Smooth muscle cell (in vitro differentiated cells): ENCODE data around the gene CFAP161. TPM values are rescaled to one million over a fixed set of nuclear protein-coding genes. Genes with fewer than 3 reads are reported as not detected.

Source experiments
- DNase-seq: peaks from one replicate; lab custom pipeline; 2025; ENCODE audit not compliant: unreplicated experiment; lab: John Stamatoyannopoulos, UW
- H2AFZ ChIP-seq: fragments of 200-600 bp; sonication (generic); 2 replicates; pipeline ENCODE4 v1.6.0; 2016; ENCODE audit warnings: antibody characterized with exemption, low read depth, mild to moderate bottlenecking
- H3F3A ChIP-seq: fragments of 200-600 bp; sonication (generic); 2 replicates; pipeline ENCODE4 v1.6.0; 2017; ENCODE audit warnings: antibody characterized with exemption, low read depth
- H3K27ac ChIP-seq: fragments of 200-600 bp; sonication (generic); 2 replicates; pipeline ENCODE4 v1.5.1; 2016; ENCODE audit warnings: low read depth, mild to moderate bottlenecking
- H3K27me3 ChIP-seq: fragments of 200-600 bp; sonication (generic); 2 replicates; pipeline ENCODE4 v1.6.1; 2016; ENCODE audit warnings: low read depth, mild to moderate bottlenecking
- H3K36me3 ChIP-seq: fragments of 200-600 bp; sonication (generic); 2 replicates; pipeline ENCODE4 v1.5.1; 2016; ENCODE audit warnings: low read depth
- H3K4me1 ChIP-seq: fragments of 200-600 bp; sonication (generic); 2 replicates; pipeline ENCODE4 v1.5.1; 2016; ENCODE audit warnings: low read depth
- H3K4me2 ChIP-seq: fragments of 200-600 bp; sonication (generic); 2 replicates; pipeline ENCODE4 v1.6.0; 2016; ENCODE audit warnings: mild to moderate bottlenecking
- H3K4me3 ChIP-seq: fragments of 200-600 bp; sonication (generic); 2 replicates; pipeline ENCODE4 v1.5.1; 2016; ENCODE audit warnings: mild to moderate bottlenecking
- H3K79me2 ChIP-seq: fragments of 200-600 bp; sonication (generic); 2 replicates; pipeline ENCODE4 v1.6.0; 2016; ENCODE audit warnings: low read depth, mild to moderate bottlenecking
- H3K9ac ChIP-seq: fragments of 200-600 bp; sonication (generic); 2 replicates; pipeline ENCODE4 v1.6.0; 2016; ENCODE audit warnings: low read depth
- H3K9me3 ChIP-seq: fragments of 200-600 bp; sonication (generic); replicated peaks from 2 replicates; pipeline ENCODE4 v1.5.1; 2016; ENCODE audit warnings: low read depth
- H4K20me1 ChIP-seq: fragments of 200-600 bp; sonication (generic); 2 replicates; pipeline ENCODE4 v1.6.0; 2016; ENCODE audit warnings: low read depth
- WGBS: methylation state at CpG from one replicate; pipeline ENCODE4 v1.1.7; 2016; ENCODE audit warnings: low lambda C conversion rate; 5-methylcytosine and 5-hydroxymethylcytosine counted together
- polyA plus RNA-seq: library from polyadenylated mRNA; unstranded; fragments of >200 nt; fragmentation: Nextera tagmentation; extraction: Ambion mirVana; gene quantifications from 2 replicates; pipeline ENCODE4 v1.2.1, GENCODE V29; 2016
- total RNA-seq: library from RNA; depleted of rRNA; stranded (reverse); fragments of >200 nt; gene quantifications from 2 replicates; pipeline ENCODE4 v1.2.3, GENCODE V29; 2014
- TF ChIP-seq, protein P1 (sequence below): fragments of 200-600 bp; sonication (generic); IDR thresholded peaks from 2 replicates; pipeline ENCODE4 v1.5.1; 2017; ENCODE audit warnings: borderline replicate concordance, mild to moderate bottlenecking, antibody characterized with exemption; ENCODE audit not compliant: insufficient read depth, poor library complexity, severe bottlenecking

Gene CFAP161
- total and polyA plus RNA-seq, 2 experiments from 2014 or later = 0.94 TPM; not detected in 1

DNA sequence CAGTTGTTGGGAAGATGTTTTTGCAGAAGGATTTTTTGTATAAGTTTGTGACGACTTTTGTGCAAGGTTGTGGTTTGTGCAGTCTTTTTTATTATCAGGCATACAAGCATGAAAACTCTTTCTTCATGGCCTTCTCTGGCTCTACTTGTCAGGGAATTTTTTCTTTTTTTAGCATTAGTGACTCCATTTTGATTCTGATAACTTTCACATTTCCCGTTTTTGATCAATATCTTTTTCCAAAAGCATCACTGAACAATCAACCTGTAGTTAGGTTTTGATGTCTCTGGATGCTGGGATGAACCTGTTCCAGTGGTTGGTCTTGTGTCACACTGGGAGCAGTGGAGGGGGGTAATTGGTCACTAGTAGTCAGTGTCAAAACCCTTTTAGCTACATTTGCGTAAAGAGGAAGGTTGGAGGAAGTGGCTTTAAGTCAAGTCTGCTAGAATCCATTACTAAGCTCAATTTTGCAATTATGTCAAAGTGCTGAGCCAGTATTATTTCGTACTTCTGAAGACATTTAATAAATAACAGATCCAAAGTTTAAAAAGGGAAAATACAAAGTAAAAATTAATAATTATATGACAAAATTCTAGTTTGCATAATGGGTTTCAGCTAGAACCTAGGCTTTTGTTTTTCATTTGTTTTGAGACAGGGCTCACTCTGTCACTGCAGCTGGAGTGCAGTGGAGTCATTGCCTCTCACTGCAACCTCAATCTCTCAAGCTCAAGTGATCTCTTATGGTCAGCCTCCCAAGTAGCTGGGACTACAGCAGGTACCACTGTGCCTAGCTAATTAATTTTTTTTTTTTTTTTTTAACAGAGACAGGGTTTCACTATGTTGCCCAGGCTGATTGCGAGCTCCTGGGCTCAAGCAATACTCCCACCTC lies 18.8 kb upstream of the CFAP161 start:
- H3K4me2 ChIP-seq = no peak overlapping the region
- no peak overlapping the region for H2AFZ ChIP-seq
- peaks cover 10% of the 10 kb centered on the region for H3K4me1 ChIP-seq
- no peaks in the 10 kb centered on the region for H4K20me1 ChIP-seq
- DNase-seq = no peak
- H3K4me3 ChIP-seq = no peak overlapping the region
- TF ChIP-seq, protein P1, sequence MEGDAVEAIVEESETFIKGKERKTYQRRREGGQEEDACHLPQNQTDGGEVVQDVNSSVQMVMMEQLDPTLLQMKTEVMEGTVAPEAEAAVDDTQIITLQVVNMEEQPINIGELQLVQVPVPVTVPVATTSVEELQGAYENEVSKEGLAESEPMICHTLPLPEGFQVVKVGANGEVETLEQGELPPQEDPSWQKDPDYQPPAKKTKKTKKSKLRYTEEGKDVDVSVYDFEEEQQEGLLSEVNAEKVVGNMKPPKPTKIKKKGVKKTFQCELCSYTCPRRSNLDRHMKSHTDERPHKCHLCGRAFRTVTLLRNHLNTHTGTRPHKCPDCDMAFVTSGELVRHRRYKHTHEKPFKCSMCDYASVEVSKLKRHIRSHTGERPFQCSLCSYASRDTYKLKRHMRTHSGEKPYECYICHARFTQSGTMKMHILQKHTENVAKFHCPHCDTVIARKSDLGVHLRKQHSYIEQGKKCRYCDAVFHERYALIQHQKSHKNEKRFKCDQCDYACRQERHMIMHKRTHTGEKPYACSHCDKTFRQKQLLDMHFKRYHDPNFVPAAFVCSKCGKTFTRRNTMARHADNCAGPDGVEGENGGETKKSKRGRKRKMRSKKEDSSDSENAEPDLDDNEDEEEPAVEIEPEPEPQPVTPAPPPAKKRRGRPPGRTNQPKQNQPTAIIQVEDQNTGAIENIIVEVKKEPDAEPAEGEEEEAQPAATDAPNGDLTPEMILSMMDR = no peak
- no peak overlapping the region for H3K27ac ChIP-seq
- H3K27me3 ChIP-seq = peaks cover 15% of the 10 kb centered on the region
- H3K36me3 ChIP-seq = no peaks in the 10 kb centered on the region
- H3F3A ChIP-seq = peaks cover 5% of the 10 kb centered on the region
- H3K79me2 ChIP-seq = no peaks in the 10 kb centered on the region
- no peaks in the 10 kb centered on the region for H3K9me3 ChIP-seq
- H3K9ac ChIP-seq = no peak overlapping the region
- 87% methylated on average over 5 of the region's 5 CpGs for WGBS

DNA sequence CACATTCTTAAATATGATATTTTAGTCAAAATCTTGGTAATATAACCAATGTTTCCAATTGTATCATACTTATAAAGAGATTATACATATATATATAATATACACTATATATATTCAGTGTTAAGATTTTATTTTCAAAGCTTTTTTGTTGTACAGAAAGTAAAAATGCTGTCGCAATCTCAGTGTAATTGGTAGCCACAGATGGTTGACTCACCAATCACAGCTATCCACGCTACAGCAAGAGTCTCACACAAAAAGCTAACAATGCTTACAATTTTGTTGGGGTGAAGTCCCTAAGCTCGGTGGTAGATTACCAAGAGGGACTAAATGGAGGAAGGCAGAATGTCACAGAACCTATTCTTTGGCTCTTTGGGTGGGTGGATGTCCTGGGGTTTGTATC lies 16.9 kb upstream of the CFAP161 start:
- Histone ChIP-seq H3K4me1 (peaks cover 10% of the 10 kb centered on the region), H3K9me3 (no peaks in the 10 kb centered on the region), H3F3A (peaks cover 5% of the 10 kb centered on the region), H3K27ac (peak overlapping the region; percentile 94), H3K27me3 (peaks cover 7% of the 10 kb centered on the region), H3K4me3 (no peak overlapping the region), H3K36me3 (no peaks in the 10 kb centered on the region), H3K79me2 (no peaks in the 10 kb centered on the region), H3K9ac (peak overlapping the region; percentile 64), H4K20me1 (no peaks in the 10 kb centered on the region), H3K4me2 (peak overlapping the region; percentile 71), H2AFZ (no peak overlapping the region)
- TF ChIP-seq, protein P1 = no peak
- no peak for DNase-seq
- 39% methylated on average over 3 of the region's 3 CpGs for WGBS

GRCh38 chr15:81117581-81117980 lies 16.5 kb upstream of the CFAP161 start:
- H3K27me3 ChIP-seq = peaks cover 7% of the 10 kb centered on the region
- H3F3A ChIP-seq = peaks cover 5% of the 10 kb centered on the region
- no peaks in the 10 kb centered on the region for H4K20me1 ChIP-seq
- H3K27ac ChIP-seq = no peak overlapping the region
- no peak overlapping the region for H2AFZ ChIP-seq
- no peaks in the 10 kb centered on the region for H3K9me3 ChIP-seq
- TF ChIP-seq, protein P1 = no peak
- no peak overlapping the region for H3K9ac ChIP-seq
- 70% methylated on average over 3 of the region's 3 CpGs for WGBS
- no peaks in the 10 kb centered on the region for H3K36me3 ChIP-seq
- no peak for DNase-seq
- H3K4me3 ChIP-seq = no peak overlapping the region
- no peaks in the 10 kb centered on the region for H3K79me2 ChIP-seq
- H3K4me2 ChIP-seq = no peak overlapping the region
- peaks cover 10% of the 10 kb centered on the region for H3K4me1 ChIP-seq
